Kidney (tissue), 14 donors: Measurements from ENCODE around the gene DOLK. TPM values are rescaled to one million over a fixed set of nuclear protein-coding genes. Genes with fewer than 3 reads are reported as not detected.

Source experiments
- DNase-seq, 5 donors: peaks; one replicate each; pipeline ENCODE4 v3.0.0-alpha.2; 2013 to 2020
- FAIRE-seq: peaks from 2 replicates; lab custom pipeline; 2012; peaks lifted over from hg19 to GRCh38; lab: Jason Lieb, UNC
- H3K27ac ChIP-seq, 2 donors: one replicate each; pipeline ENCODE4 v1.7.0; 2013; ENCODE audit warnings: low read depth in 2 of 2, low read length in 2 of 2, inconsistent platforms in 1 of 2
- H3K27me3 ChIP-seq: one replicate; pipeline ENCODE4 v1.7.1; 2013; ENCODE audit warnings: low read length, inconsistent platforms; ENCODE audit not compliant: control insufficient read depth, insufficient read depth
- H3K36me3 ChIP-seq, 3 donors: one replicate each; pipeline versions ENCODE4 v1.7.0 to v1.7.1; 2013; ENCODE audit warnings: low read length in 3 of 3, control low read depth in 1 of 3, inconsistent platforms in 1 of 3; ENCODE audit not compliant: insufficient read depth in 3 of 3, control insufficient read depth in 2 of 3
- H3K4me1 ChIP-seq, 3 donors: one replicate each; pipeline versions ENCODE4 v1.7.0 to v1.7.1; 2013; ENCODE audit warnings: low read length in 3 of 3, inconsistent platforms in 1 of 3, low read depth in 1 of 3; ENCODE audit not compliant: control insufficient read depth in 2 of 3, insufficient read depth in 2 of 3
- H3K4me3 ChIP-seq, 3 donors: one replicate each; pipeline versions ENCODE4 v1.7.0 to v1.8.1; 2013; ENCODE audit warnings: low read length in 3 of 3, control low read depth in 1 of 3, inconsistent platforms in 1 of 3
- H3K9ac ChIP-seq, 3 donors: one replicate each; pipeline versions ENCODE4 v1.7.0 to v1.7.1; 2013; ENCODE audit warnings: low read length in 3 of 3, control low read depth in 1 of 3, inconsistent platforms in 1 of 3
- H3K9me3 ChIP-seq, 3 donors: one replicate each; pipeline versions ENCODE4 v1.7.0 to v1.7.1; 2013; ENCODE audit warnings: low read length in 3 of 3, control low read depth in 1 of 3, inconsistent platforms in 1 of 3; ENCODE audit not compliant: control insufficient read depth in 2 of 3, insufficient read depth in 1 of 3
- intact Hi-C: fragments of 100-400 bp; cut with DNase I; formaldehyde crosslinking; loops from one replicate; pipeline ENCODE4 v1.11.1; 2022
- polyA plus RNA-seq: library from polyadenylated mRNA; stranded (reverse); fragments of 350-450 nt; fragmentation: Illumina TruSeq; extraction: RNeasy Lipid Tissue Mini Kit (QIAGEN cat#74804); gene quantifications from one replicate; pipeline ENCODE4 v1.2.3, GENCODE V29; 2014; ENCODE audit warnings: low read depth, low replicate concordance; ENCODE audit not compliant: insufficient read depth
- total RNA-seq: library from RNA; stranded (reverse); fragmentation: NEBNext Ultra II Directional; extraction: Animal tissue kit (Norgen Biotek cat#: 25700); gene quantifications from one replicate; pipeline ENCODE4 v1.2.1, GENCODE V29; 2021
- TF ChIP-seq, protein P1 (sequence below): IDR thresholded peaks from 3 replicates; pipeline ENCODE4 v1.5.1; 2012; ENCODE audit warnings: mild to moderate bottlenecking, moderate library complexity, borderline replicate concordance; ENCODE audit not compliant: insufficient read depth; ENCODE audit errors: extremely low read depth
- donor health status: control.
- donor health status: control.
- donor health status: control.
- donor health status: control.
- donor health status: control.
- donor health status: DM: yes; HTN: yes; CAD: no.
- donor health status: Normal renal cell carcinoma (clear cell type).

Gene DOLK
- total and polyA plus RNA-seq, 2 donors from 2014 or later: 13.9 to 17.0 TPM

DNA sequence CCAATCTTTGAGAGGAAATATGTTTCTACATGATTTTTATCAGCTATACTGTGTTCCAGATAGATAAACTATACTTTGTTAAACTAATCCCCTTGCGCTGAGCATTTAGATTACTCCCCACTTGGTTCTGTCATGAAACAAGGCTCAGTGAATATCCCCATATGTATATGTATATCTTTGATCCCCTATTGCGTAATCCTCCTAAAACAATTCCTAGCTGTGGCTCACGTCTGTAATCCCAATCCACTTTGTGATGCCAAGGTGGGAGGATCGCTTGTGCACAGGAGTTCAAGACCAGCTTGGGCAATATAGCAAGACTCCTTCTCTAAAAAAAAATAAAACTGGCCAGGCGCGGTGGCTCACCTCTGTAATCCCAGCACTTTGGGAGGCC is 23.9 kb downstream of the DOLK start:
- H3K9me3 ChIP-seq: no peaks in the 10 kb centered on the region
- no peak overlapping the region for H3K4me3 ChIP-seq
- no peak overlapping the region for H3K27ac ChIP-seq
- no peak for FAIRE-seq
- H3K36me3 ChIP-seq: no peaks in the 10 kb centered on the region
- intact Hi-C loops: no loop called here
- no peak overlapping the region for H3K9ac ChIP-seq
- H3K4me1 ChIP-seq: peaks cover 2 to 20% (median 15%) of the 10 kb centered on the region in 3 donors
- H3K27me3 ChIP-seq: no peaks in the 10 kb centered on the region
- TF ChIP-seq, protein P1, sequence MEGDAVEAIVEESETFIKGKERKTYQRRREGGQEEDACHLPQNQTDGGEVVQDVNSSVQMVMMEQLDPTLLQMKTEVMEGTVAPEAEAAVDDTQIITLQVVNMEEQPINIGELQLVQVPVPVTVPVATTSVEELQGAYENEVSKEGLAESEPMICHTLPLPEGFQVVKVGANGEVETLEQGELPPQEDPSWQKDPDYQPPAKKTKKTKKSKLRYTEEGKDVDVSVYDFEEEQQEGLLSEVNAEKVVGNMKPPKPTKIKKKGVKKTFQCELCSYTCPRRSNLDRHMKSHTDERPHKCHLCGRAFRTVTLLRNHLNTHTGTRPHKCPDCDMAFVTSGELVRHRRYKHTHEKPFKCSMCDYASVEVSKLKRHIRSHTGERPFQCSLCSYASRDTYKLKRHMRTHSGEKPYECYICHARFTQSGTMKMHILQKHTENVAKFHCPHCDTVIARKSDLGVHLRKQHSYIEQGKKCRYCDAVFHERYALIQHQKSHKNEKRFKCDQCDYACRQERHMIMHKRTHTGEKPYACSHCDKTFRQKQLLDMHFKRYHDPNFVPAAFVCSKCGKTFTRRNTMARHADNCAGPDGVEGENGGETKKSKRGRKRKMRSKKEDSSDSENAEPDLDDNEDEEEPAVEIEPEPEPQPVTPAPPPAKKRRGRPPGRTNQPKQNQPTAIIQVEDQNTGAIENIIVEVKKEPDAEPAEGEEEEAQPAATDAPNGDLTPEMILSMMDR: no peak
- no peak for DNase-seq

DNA sequence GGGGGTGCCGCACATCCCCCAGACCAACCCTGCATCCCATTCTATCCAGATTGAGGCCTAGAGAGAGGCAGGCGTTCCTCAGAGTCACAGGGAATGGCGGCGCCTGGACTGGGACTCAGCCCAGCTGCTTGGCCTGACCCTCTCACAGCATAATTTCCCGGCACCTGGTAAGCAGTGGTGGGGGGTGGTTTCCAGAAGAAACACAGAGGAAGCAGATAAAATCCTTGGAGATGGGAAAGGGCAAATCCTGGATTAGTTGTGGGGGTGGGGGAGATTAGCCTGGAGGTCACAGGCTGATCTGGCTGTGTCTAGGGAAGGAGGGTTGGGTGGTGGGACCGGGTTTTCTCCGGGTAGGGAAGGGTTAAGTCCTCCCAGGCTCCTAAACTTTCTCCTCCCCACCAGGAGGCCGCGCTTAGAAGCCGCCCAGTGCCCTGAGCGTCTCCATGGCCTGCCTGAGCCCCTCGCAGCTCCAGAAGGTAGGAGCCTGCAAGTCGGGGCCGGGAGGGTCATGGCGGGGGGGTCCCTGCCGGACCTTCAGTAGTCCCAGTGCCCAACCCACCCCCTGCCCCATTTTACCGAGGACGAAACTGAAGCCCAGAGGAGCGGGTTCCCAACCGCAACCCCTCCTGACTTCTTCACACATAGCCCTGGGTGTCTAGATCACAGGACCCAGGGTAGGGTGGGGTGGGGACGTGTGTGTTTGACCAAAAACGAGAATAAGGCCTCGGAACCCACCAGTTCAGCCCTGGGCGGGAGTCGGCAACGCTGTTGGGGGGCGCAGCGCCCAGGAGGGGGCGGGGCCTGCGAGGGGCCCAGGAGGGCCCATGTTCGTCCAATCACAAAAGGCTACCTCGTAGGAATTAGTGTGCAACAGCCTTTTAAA is 25.3 kb downstream of the DOLK start:
- H3K9ac ChIP-seq: peak overlapping the region; percentile 49 to 87 (median 65)
- H3K9me3 ChIP-seq: no peaks in the 10 kb centered on the region
- H3K27me3 ChIP-seq: no peaks in the 10 kb centered on the region
- FAIRE-seq (no peak), DNase-seq (peak; percentile 79 to 91 (median 88))
- H3K4me1 ChIP-seq: peaks cover 0 to 18% (median 15%) of the 10 kb centered on the region in 3 donors
- TF ChIP-seq, protein P1: no peak
- H3K27ac ChIP-seq: peak overlapping the region; percentile 84 to 90
- no peaks in the 10 kb centered on the region for H3K36me3 ChIP-seq
- peak overlapping the region; percentile 66 to 71 (median 67) for H3K4me3 ChIP-seq
- intact Hi-C loops: no loop called here

- H3K27me3 ChIP-seq: no peaks in the 10 kb centered on the region
- no peak for FAIRE-seq
- peak within 1 kb of the TSS; percentile 66 to 71 (median 67) for H3K4me3 ChIP-seq
- no peaks in the 10 kb centered on the region for H3K9me3 ChIP-seq
- intact Hi-C loops: no loop called here
- peak within 1 kb of the TSS; percentile 49 to 87 (median 65) for H3K9ac ChIP-seq
- TF ChIP-seq, protein P1: no peak
- H3K27ac ChIP-seq: peak within 1 kb of the TSS; percentile 84 to 90
- DNase-seq: peak in 2 of 5 donors; percentile 31 to 93
- H3K36me3 ChIP-seq: peaks cover 0 to 5% (median 0%) of the 10 kb centered on the region in 3 donors
- H3K4me1 ChIP-seq: peaks cover 0 to 30% (median 24%) of the 10 kb centered on the region in 3 donors
Observed at GRCh38 chr9:128920381-128921058, 26.9 kb downstream of the DOLK start, which contains the start of gene PHYHD1. Gene PHYHD1, plus strand, starts transcription at chr9:128920982. Its CDS starts 1,342 bp downstream, at chr9:128922324.
